Natural killer cell (primary cell): ENCODE data around the gene CRTC1. TPM values are rescaled to one million over a fixed set of nuclear protein-coding genes. Genes with fewer than 3 reads are reported as not detected.

Experiments
- ATAC-seq, 3 donors: fragments of 150-1000 bp in 2 of 3; fragments of 200-7000 bp in 1 of 3; cut with Tn5 transposase; 1 replicate in 1 of 3; 2 replicates in 2 of 3; pipeline ENCODE4 v1.10.0; 2021; ENCODE audit warnings: mild to moderate bottlenecking in 2 of 3, moderate library complexity in 2 of 3
- DNase-seq, 2 donors: peaks; one replicate each; pipeline versions ENCODE4 v3.0.0 to v3.0.0-alpha.2; 2013 to 2021; ENCODE audit warnings: mixed read lengths in 1 of 2
- H3K27ac ChIP-seq: one replicate; pipeline ENCODE4 v1.5.1; 2013; ENCODE audit warnings: mild to moderate bottlenecking, low read length
- H3K27me3 ChIP-seq: one replicate; pipeline ENCODE4 v1.6.1; 2013; ENCODE audit warnings: low read length; ENCODE audit not compliant: control insufficient read depth, insufficient read depth
- H3K36me3 ChIP-seq: one replicate; pipeline ENCODE4 v1.6.1; 2013; ENCODE audit warnings: low read length; ENCODE audit not compliant: control insufficient read depth, insufficient read depth
- H3K4me1 ChIP-seq: one replicate; pipeline ENCODE4 v1.6.1; 2013; ENCODE audit warnings: low read length; ENCODE audit not compliant: control insufficient read depth, insufficient read depth
- H3K4me3 ChIP-seq: one replicate; pipeline ENCODE4 v1.5.1; 2013; ENCODE audit warnings: low read length
- H3K9me3 ChIP-seq: one replicate; pipeline ENCODE4 v1.6.1; 2013; ENCODE audit warnings: low read length; ENCODE audit not compliant: control insufficient read depth, insufficient read depth
- H3K27ac Mint-ChIP-seq, 2 donors: one replicate each; pipeline ENCODE4 v1.8.0; 2022; ENCODE audit warnings: mild to moderate bottlenecking in 2 of 2, mixed read lengths in 2 of 2, moderate library complexity in 1 of 2
- H3K27me3 Mint-ChIP-seq, 2 donors: one replicate each; pipeline ENCODE4 v1.8.0; 2022; ENCODE audit warnings: low read depth in 2 of 2, mixed read lengths in 2 of 2
- H3K36me3 Mint-ChIP-seq: one replicate; pipeline ENCODE4 v1.8.0; 2022; ENCODE audit warnings: mixed read lengths
- H3K4me1 Mint-ChIP-seq, 2 donors: one replicate each; pipeline ENCODE4 v1.8.0; 2022; ENCODE audit warnings: mixed read lengths in 2 of 2
- H3K4me3 Mint-ChIP-seq: one replicate; pipeline ENCODE4 v1.8.0; 2022; ENCODE audit warnings: mild to moderate bottlenecking, moderate library complexity, mixed read lengths
- H3K9me3 Mint-ChIP-seq, 2 donors: one replicate each; pipeline ENCODE4 v1.8.0; 2022; ENCODE audit warnings: mixed read lengths in 2 of 2
- CTCF ChIP-seq: fragments of 200-600 bp; IDR thresholded peaks from one replicate; pipeline ENCODE4 v1.8.0; 2022; ENCODE audit warnings: antibody characterized with exemption
- WGBS: methylation state at CpG from one replicate; pipeline ENCODE4 v1.1.7; 2013; ENCODE audit warnings: missing lambda C conversion rate; ENCODE audit not compliant: insufficient coverage; 5-methylcytosine and 5-hydroxymethylcytosine counted together
- intact Hi-C: fragments of 100-400 bp; cut with micrococcal nuclease; formaldehyde crosslinking; loops from one replicate; pipeline ENCODE4 v1.14.2; 2022
- total RNA-seq, 4 donors: library from RNA; stranded (reverse); fragments of 120-200 nt in 1 of 4; gene quantifications; one replicate each; pipeline versions ENCODE4 v1.2.3 to v1.2.4, GENCODE V29; 2013 to 2022

The CRTC1 gene
- total RNA-seq, result 10 to 100 TPM; 14.1 to 17.0 (median 14.3) TPM
- total RNA-seq (2013), result 4.9 TPM

- H3K9me3 Mint-ChIP-seq, result no peaks in the 10 kb centered on the region
- H3K27ac Mint-ChIP-seq, result peak within 1 kb of the TSS; percentile 74 to 82
- no peaks in the 10 kb centered on the region for H3K27me3 ChIP-seq
- WGBS, result 1% methylated on average over 75 of the region's 93 CpGs
- TF ChIP-seq CTCF, result no peak
- H3K27ac ChIP-seq, result peak within 1 kb of the TSS; percentile 68
- H3K36me3 Mint-ChIP-seq, result no peaks in the 10 kb centered on the region
- DNase-seq (peak; percentile 93 to 97), ATAC-seq (peak; percentile 89 to 92 (median 91))
- H3K4me1 ChIP-seq, result peaks cover 24% of the 10 kb centered on the region
- intact Hi-C loops, result loop anchor here (2.0 kb wide), 1 partner anchor 147 kb away; the partner anchor contains the start of gene UPF1
- H3K36me3 ChIP-seq, result no peaks in the 10 kb centered on the region
- peak within 1 kb of the TSS; percentile 88 for H3K4me3 Mint-ChIP-seq
- peaks cover 0 to 5% of the 10 kb centered on the region in 2 donors for H3K4me1 Mint-ChIP-seq
- H3K4me3 ChIP-seq, result peak within 1 kb of the TSS; percentile 69
- no peaks in the 10 kb centered on the region for H3K27me3 Mint-ChIP-seq
- H3K9me3 ChIP-seq, result no peaks in the 10 kb centered on the region
These were observed at the start of gene CRTC1 for GRCh38 chr19:18683109-18683957. Gene CRTC1, plus strand, starts transcription at chr19:18683680. Its CDS starts 23 bp downstream, at chr19:18683703.

GRCh38 chr19:18634612-18635297 lies 48.7 kb upstream of the CRTC1 start:
- TF ChIP-seq CTCF, result no peak
- Mint-ChIP-seq H3K27ac (no peak overlapping the region), H3K36me3 (no peaks in the 10 kb centered on the region), H3K4me1 (peaks cover 22 to 32% of the 10 kb centered on the region in 2 donors), H3K4me3 (peak overlapping the region; percentile 9), H3K9me3 (no peaks in the 10 kb centered on the region), H3K27me3 (peaks cover 4 to 6% of the 10 kb centered on the region in 2 donors)
- H3K4me3 ChIP-seq, result no peak overlapping the region
- H3K4me1 ChIP-seq, result peaks cover 31% of the 10 kb centered on the region
- WGBS, result 70% methylated on average over 12 of the region's 12 CpGs
- H3K9me3 ChIP-seq, result no peaks in the 10 kb centered on the region
- intact Hi-C loops, result no loop called here
- H3K27me3 ChIP-seq, result no peaks in the 10 kb centered on the region
- no peak overlapping the region for H3K27ac ChIP-seq
- H3K36me3 ChIP-seq, result no peaks in the 10 kb centered on the region
- ATAC-seq (no peak), DNase-seq (peak in 1 of 2 donors; percentile 33)

GRCh38 chr19:18635831-18636182 lies 47.7 kb upstream of the CRTC1 start:
- H3K4me3 Mint-ChIP-seq, result peak overlapping the region; percentile 94
- H3K27me3 Mint-ChIP-seq, result peaks cover 0 to 3% of the 10 kb centered on the region in 2 donors
- DNase-seq (no peak), ATAC-seq (no peak)
- Histone ChIP-seq H3K27ac (no peak overlapping the region), H3K9me3 (no peaks in the 10 kb centered on the region), H3K27me3 (no peaks in the 10 kb centered on the region), H3K4me3 (no peak overlapping the region), H3K36me3 (no peaks in the 10 kb centered on the region), H3K4me1 (peaks cover 31% of the 10 kb centered on the region)
- no peaks in the 10 kb centered on the region for H3K36me3 Mint-ChIP-seq
- WGBS, result 16% methylated on average over 5 of the region's 6 CpGs
- intact Hi-C loops, result loop anchor here (2.0 kb wide), 1 partner anchor 113 kb away; the partner anchor contains the start of gene ELL
- H3K9me3 Mint-ChIP-seq, result no peaks in the 10 kb centered on the region
- H3K27ac Mint-ChIP-seq, result peak overlapping the region; percentile 83 to 91
- no peak for TF ChIP-seq CTCF
- peaks cover 22 to 32% of the 10 kb centered on the region in 2 donors for H3K4me1 Mint-ChIP-seq
